ENCODE data around the gene HOMER3.

DNA sequence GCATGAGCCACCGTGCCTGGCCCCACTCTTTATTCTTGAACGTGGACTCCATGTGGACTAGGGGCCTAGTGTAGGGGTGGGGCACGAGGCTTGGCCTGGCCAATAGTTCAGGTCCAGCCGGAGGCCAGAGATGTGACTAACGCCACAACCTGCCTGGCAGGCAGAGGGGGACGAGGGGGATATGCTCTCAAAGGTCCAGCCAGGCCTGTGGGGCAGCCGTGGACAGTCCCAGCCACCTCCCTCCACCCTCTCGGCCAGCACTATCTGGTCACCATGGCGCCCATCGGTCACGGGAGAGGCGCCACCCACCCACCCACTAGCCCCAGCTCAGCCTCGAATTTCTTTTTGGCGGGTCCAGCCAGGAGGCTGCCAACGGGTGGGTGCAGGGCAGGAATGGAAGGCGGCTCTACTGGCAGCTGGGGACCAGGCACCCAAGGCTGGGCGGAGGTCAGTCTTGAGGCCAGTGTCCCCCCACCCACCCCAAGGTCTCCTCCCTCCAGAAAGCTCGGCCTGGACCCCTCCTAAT lies 42.9 kb downstream of the HOMER3 start:
- TF ChIP-seq POLR2AphosphoS5 (IDR thresholded peaks at IDR 0.05; ENCODE audit: low read depth, low read length): no peak
- TF ChIP-seq, protein P1, sequence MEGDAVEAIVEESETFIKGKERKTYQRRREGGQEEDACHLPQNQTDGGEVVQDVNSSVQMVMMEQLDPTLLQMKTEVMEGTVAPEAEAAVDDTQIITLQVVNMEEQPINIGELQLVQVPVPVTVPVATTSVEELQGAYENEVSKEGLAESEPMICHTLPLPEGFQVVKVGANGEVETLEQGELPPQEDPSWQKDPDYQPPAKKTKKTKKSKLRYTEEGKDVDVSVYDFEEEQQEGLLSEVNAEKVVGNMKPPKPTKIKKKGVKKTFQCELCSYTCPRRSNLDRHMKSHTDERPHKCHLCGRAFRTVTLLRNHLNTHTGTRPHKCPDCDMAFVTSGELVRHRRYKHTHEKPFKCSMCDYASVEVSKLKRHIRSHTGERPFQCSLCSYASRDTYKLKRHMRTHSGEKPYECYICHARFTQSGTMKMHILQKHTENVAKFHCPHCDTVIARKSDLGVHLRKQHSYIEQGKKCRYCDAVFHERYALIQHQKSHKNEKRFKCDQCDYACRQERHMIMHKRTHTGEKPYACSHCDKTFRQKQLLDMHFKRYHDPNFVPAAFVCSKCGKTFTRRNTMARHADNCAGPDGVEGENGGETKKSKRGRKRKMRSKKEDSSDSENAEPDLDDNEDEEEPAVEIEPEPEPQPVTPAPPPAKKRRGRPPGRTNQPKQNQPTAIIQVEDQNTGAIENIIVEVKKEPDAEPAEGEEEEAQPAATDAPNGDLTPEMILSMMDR (IDR thresholded peaks at IDR 0.05): no peak
- TF ChIP-seq, protein P2, sequence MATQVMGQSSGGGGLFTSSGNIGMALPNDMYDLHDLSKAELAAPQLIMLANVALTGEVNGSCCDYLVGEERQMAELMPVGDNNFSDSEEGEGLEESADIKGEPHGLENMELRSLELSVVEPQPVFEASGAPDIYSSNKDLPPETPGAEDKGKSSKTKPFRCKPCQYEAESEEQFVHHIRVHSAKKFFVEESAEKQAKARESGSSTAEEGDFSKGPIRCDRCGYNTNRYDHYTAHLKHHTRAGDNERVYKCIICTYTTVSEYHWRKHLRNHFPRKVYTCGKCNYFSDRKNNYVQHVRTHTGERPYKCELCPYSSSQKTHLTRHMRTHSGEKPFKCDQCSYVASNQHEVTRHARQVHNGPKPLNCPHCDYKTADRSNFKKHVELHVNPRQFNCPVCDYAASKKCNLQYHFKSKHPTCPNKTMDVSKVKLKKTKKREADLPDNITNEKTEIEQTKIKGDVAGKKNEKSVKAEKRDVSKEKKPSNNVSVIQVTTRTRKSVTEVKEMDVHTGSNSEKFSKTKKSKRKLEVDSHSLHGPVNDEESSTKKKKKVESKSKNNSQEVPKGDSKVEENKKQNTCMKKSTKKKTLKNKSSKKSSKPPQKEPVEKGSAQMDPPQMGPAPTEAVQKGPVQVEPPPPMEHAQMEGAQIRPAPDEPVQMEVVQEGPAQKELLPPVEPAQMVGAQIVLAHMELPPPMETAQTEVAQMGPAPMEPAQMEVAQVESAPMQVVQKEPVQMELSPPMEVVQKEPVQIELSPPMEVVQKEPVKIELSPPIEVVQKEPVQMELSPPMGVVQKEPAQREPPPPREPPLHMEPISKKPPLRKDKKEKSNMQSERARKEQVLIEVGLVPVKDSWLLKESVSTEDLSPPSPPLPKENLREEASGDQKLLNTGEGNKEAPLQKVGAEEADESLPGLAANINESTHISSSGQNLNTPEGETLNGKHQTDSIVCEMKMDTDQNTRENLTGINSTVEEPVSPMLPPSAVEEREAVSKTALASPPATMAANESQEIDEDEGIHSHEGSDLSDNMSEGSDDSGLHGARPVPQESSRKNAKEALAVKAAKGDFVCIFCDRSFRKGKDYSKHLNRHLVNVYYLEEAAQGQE (IDR thresholded peaks at IDR 0.05; ENCODE audit: insufficient read depth in 1 of 2, low read depth in 2 of 2, low read length in 1 of 2): no peak

Measured in Panc1 (cell line).